ENCODE measurements around the gene SYCN. TPM values are rescaled to one million over a fixed set of nuclear protein-coding genes. Genes with fewer than 3 reads are reported as not detected.

SYCN gene
- total and polyA plus RNA-seq, 2 of the 13 experiments (the other 11 are each of a cell fraction or from before 2014, with no cell fraction given), result not detected

DNA sequence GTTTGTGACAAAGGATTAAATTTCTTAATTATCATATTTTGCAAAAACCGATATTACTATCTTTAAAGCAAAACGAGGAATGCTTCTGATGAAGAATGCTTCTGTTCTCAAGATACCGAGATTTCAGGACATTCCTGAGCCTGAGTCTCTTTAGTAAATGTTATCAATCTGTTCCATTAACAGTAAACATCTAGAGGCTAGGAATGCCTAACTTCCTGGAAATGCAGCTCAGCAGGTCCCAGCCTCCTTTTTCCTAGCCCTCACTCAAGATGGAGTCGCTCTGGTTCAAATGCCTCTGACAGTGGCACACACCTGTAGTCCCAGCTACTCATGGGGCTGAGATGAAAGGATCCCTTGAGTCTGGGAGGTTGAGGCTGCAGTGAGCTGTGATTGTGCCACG, 47.0 kb upstream of the SYCN start:
- ATAC-seq, result no peak
- H3K9me3 ChIP-seq (ENCODE audit: low read length), result no peaks in the 10 kb centered on the region
- ChIA-PET CTCF (ENCODE audit: low intra/inter-chr PET ratio, low total read pairs) (no interaction called here), POLR2A (no interaction called here)
- H3K4me1 ChIP-seq (ENCODE audit: insufficient read depth, low read length), result peaks cover 10% of the 10 kb centered on the region
- no peak overlapping the region for H2AFZ ChIP-seq (ENCODE audit: low read length)
- no peaks in the 10 kb centered on the region for H3K79me2 ChIP-seq (ENCODE audit: insufficient read depth, low read length)
- H3K27me3 ChIP-seq (ENCODE audit: control insufficient read depth in 1 of 2, insufficient read depth in 2 of 2, low read length in 2 of 2), result peaks cover 0 to under 1% of the 10 kb centered on the region in 2 experiments; a peak in 1 of 5 replicates
- H4K20me1 ChIP-seq (ENCODE audit: insufficient read depth, low read length), result no peaks in the 10 kb centered on the region
- DNase-seq (ENCODE audit: low spot score), result no peak
- no peak overlapping the region for H3K9ac ChIP-seq (ENCODE audit: insufficient read depth, low read depth, low read length)
- 10% methylated on average over 5 of the region's 5 CpGs for WGBS (ENCODE audit: low lambda C conversion rate)
- H3K27ac ChIP-seq (ENCODE audit: extremely low read length, insufficient read depth, low read length), result no peak overlapping the region
- no peak for FAIRE-seq
- in situ Hi-C loops (cut with HindIII; ENCODE audit: extremely low pct_ligation_motif_present, low pct_unique_long_range_greater_than_20kb) (no loop called here), intact Hi-C loops (cut with micrococcal nuclease; ENCODE audit: unreplicated experiment) (no loop called here)
- no peak overlapping the region for H3K4me2 ChIP-seq (ENCODE audit: low read depth, low read length)
- no TSS peak for BruUV-seq (replicated peaks)
- no peaks in the 10 kb centered on the region for H3K36me3 ChIP-seq (replicated peaks in 1 of 2; ENCODE audit: control insufficient read depth in 1 of 2, insufficient read depth in 2 of 2, low read length in 2 of 2)
- TF ChIP-seq ZNF33B (CRISPR knock-in tag; IDR thresholded peaks at IDR 0.05), result no peak
- TF ChIP-seq, protein P1, sequence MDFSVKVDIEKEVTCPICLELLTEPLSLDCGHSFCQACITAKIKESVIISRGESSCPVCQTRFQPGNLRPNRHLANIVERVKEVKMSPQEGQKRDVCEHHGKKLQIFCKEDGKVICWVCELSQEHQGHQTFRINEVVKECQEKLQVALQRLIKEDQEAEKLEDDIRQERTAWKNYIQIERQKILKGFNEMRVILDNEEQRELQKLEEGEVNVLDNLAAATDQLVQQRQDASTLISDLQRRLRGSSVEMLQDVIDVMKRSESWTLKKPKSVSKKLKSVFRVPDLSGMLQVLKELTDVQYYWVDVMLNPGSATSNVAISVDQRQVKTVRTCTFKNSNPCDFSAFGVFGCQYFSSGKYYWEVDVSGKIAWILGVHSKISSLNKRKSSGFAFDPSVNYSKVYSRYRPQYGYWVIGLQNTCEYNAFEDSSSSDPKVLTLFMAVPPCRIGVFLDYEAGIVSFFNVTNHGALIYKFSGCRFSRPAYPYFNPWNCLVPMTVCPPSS (IDR thresholded peaks at IDR 0.05), result no peak
- TF ChIP-seq, protein P2, sequence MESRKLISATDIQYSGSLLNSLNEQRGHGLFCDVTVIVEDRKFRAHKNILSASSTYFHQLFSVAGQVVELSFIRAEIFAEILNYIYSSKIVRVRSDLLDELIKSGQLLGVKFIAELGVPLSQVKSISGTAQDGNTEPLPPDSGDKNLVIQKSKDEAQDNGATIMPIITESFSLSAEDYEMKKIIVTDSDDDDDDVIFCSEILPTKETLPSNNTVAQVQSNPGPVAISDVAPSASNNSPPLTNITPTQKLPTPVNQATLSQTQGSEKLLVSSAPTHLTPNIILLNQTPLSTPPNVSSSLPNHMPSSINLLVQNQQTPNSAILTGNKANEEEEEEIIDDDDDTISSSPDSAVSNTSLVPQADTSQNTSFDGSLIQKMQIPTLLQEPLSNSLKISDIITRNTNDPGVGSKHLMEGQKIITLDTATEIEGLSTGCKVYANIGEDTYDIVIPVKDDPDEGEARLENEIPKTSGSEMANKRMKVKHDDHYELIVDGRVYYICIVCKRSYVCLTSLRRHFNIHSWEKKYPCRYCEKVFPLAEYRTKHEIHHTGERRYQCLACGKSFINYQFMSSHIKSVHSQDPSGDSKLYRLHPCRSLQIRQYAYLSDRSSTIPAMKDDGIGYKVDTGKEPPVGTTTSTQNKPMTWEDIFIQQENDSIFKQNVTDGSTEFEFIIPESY (CRISPR knock-in tag; IDR thresholded peaks at IDR 0.05), result no peak
- TF ChIP-seq RXRB (CRISPR knock-in tag; IDR thresholded peaks at IDR 0.05; ENCODE audit: borderline replicate concordance), result no peak
- no peak for TF ChIP-seq ZNF274 (CRISPR knock-in tag; IDR thresholded peaks at IDR 0.05)
- TF ChIP-seq NFATC3 (CRISPR knock-in tag; IDR thresholded peaks at IDR 0.05), result no peak
- no peak for TF ChIP-seq NFIC (IDR thresholded peaks at IDR 0.05; ENCODE audit: low read length)
- TF ChIP-seq, protein P3, sequence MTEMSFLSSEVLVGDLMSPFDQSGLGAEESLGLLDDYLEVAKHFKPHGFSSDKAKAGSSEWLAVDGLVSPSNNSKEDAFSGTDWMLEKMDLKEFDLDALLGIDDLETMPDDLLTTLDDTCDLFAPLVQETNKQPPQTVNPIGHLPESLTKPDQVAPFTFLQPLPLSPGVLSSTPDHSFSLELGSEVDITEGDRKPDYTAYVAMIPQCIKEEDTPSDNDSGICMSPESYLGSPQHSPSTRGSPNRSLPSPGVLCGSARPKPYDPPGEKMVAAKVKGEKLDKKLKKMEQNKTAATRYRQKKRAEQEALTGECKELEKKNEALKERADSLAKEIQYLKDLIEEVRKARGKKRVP (CRISPR knock-in tag; IDR thresholded peaks at IDR 0.05), result no peak
- no peak for TF ChIP-seq IRF2 (CRISPR knock-in tag; IDR thresholded peaks at IDR 0.05)
- TF ChIP-seq, protein P4, sequence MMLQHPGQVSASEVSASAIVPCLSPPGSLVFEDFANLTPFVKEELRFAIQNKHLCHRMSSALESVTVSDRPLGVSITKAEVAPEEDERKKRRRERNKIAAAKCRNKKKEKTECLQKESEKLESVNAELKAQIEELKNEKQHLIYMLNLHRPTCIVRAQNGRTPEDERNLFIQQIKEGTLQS (CRISPR knock-in tag; IDR thresholded peaks at IDR 0.05), result no peak
- TF ChIP-seq, protein P5, sequence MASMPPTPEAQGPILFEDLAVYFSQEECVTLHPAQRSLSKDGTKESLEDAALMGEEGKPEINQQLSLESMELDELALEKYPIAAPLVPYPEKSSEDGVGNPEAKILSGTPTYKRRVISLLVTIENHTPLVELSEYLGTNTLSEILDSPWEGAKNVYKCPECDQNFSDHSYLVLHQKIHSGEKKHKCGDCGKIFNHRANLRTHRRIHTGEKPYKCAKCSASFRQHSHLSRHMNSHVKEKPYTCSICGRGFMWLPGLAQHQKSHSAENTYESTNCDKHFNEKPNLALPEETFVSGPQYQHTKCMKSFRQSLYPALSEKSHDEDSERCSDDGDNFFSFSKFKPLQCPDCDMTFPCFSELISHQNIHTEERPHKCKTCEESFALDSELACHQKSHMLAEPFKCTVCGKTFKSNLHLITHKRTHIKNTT (CRISPR knock-in tag; IDR thresholded peaks at IDR 0.05), result no peak
- no peak for TF ChIP-seq CEBPB (IDR thresholded peaks at IDR 0.05; ENCODE audit: borderline replicate concordance, low read depth, low read length)
- TF ChIP-seq, protein P6, sequence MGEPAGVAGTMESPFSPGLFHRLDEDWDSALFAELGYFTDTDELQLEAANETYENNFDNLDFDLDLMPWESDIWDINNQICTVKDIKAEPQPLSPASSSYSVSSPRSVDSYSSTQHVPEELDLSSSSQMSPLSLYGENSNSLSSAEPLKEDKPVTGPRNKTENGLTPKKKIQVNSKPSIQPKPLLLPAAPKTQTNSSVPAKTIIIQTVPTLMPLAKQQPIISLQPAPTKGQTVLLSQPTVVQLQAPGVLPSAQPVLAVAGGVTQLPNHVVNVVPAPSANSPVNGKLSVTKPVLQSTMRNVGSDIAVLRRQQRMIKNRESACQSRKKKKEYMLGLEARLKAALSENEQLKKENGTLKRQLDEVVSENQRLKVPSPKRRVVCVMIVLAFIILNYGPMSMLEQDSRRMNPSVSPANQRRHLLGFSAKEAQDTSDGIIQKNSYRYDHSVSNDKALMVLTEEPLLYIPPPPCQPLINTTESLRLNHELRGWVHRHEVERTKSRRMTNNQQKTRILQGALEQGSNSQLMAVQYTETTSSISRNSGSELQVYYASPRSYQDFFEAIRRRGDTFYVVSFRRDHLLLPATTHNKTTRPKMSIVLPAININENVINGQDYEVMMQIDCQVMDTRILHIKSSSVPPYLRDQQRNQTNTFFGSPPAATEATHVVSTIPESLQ (CRISPR knock-in tag; conservative IDR thresholded peaks at IDR 0.05), result no peak
- TF ChIP-seq MLLT10 (CRISPR knock-in tag; IDR thresholded peaks at IDR 0.05), result no peak
- TF ChIP-seq ZNF20 (CRISPR knock-in tag; IDR thresholded peaks at IDR 0.05), result no peak
- no peak for TF ChIP-seq CBFB (CRISPR knock-in tag; IDR thresholded peaks at IDR 0.05)
- TF ChIP-seq BORCS8-MEF2B (CRISPR knock-in tag; IDR thresholded peaks at IDR 0.05), result no peak
- TF ChIP-seq, protein P7, sequence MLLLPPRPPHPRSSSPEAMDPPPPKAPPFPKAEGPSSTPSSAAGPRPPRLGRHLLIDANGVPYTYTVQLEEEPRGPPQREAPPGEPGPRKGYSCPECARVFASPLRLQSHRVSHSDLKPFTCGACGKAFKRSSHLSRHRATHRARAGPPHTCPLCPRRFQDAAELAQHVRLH (CRISPR knock-in tag; IDR thresholded peaks at IDR 0.05; ENCODE audit: borderline replicate concordance, low read depth), result no peak
- TF ChIP-seq ZKSCAN5 (CRISPR knock-in tag; IDR thresholded peaks at IDR 0.05), result no peak
- H3K4me3 ChIP-seq (replicated peaks in 1 of 3; ENCODE audit: insufficient read depth in 1 of 3, low read depth in 2 of 3, low read length in 3 of 3), result no peak overlapping the region
